A673 (cell line): ENCODE results near the gene TMEM234. TPM values are rescaled to one million over a fixed set of nuclear protein-coding genes. Genes with fewer than 3 reads are reported as not detected.
A peak's percentile ranks its signal among the peaks of the same experiment; 100 is the strongest.

Experiments
- BruUV-seq: library from RNA; stranded (reverse); fragments of 400-500 nt; replicated peaks from 2 replicates; lab custom pipeline; 2021; lab: Mats Ljungman, UMichigan
- CTCF ChIA-PET: fragments of 300-600 bp; sonication (Branson Sonifier 250); formaldehyde crosslinking; loops from one replicate; lab custom pipeline; 2022; ENCODE audit warnings: antibody characterized with exemption; lab: Charles Lee
- POLR2A ChIA-PET: fragments of 300-600 bp; sonication (Branson Sonifier 250); formaldehyde crosslinking; loops from one replicate; lab custom pipeline; 2022; ENCODE audit warnings: antibody characterized with exemption; ENCODE audit not compliant: low non-redundant PET; lab: Charles Lee
- DNase-seq: peaks from one replicate; pipeline ENCODE4 v3.0.0-alpha.2; 2015; ENCODE audit warnings: low spot score
- H3K27ac ChIP-seq: fragments of 200-600 bp; sonication (generic); 2 replicates; pipeline ENCODE4 v1.5.1; 2016; ENCODE audit warnings: mixed run types, low read depth, mild to moderate bottlenecking, mixed read lengths, antibody characterized with exemption, low read length; ENCODE audit not compliant: poor library complexity, severe bottlenecking
- H3K27me3 ChIP-seq: fragments of 200-600 bp; sonication (generic); replicated peaks from 2 replicates; pipeline ENCODE4 v1.6.1; 2017; ENCODE audit warnings: mixed run types, low read depth, mild to moderate bottlenecking, mixed read lengths, antibody characterized with exemption, low read length; ENCODE audit not compliant: insufficient read depth, poor library complexity
- H3K36me3 ChIP-seq: fragments of 200-600 bp; sonication (generic); 2 replicates; pipeline ENCODE4 v1.6.1; 2016; ENCODE audit warnings: mixed run types, mild to moderate bottlenecking, mixed read lengths, antibody characterized with exemption, low read length; ENCODE audit not compliant: insufficient read depth, poor library complexity, severe bottlenecking
- H3K4me1 ChIP-seq: fragments of 200-600 bp; sonication (generic); 2 replicates; pipeline ENCODE4 v1.6.1; 2017; ENCODE audit warnings: mixed run types, mild to moderate bottlenecking, mixed read lengths, antibody characterized with exemption, low read length; ENCODE audit not compliant: insufficient read depth, poor library complexity, severe bottlenecking
- H3K4me3 ChIP-seq: fragments of 200-600 bp; sonication (generic); 2 replicates; pipeline ENCODE4 v1.5.1; 2016; ENCODE audit warnings: low read depth, mixed run types, mild to moderate bottlenecking, mixed read lengths, low read length; ENCODE audit not compliant: poor library complexity, severe bottlenecking
- H3K9me3 ChIP-seq: fragments of 200-600 bp; sonication (generic); 2 replicates; pipeline ENCODE4 v1.6.1; 2016; ENCODE audit warnings: mixed run types, low read depth, mild to moderate bottlenecking, mixed read lengths, antibody characterized with exemption, low read length; ENCODE audit not compliant: poor library complexity, severe bottlenecking
- EZH2 ChIP-seq: fragments of 200-600 bp; sonication (generic); IDR thresholded peaks from 2 replicates; pipeline ENCODE4 v1.6.1; 2017; ENCODE audit warnings: borderline replicate concordance, low read depth, mild to moderate bottlenecking, mixed read lengths, antibody characterized with exemption, low read length; ENCODE audit not compliant: poor library complexity, severe bottlenecking
- intact Hi-C: fragments of 100-400 bp; cut with micrococcal nuclease; formaldehyde crosslinking; loops from one replicate; pipeline ENCODE4 v1.10.0; 2022; ENCODE audit not compliant: unreplicated experiment
- total RNA-seq: library from RNA; stranded (reverse); gene quantifications from 2 replicates; pipeline ENCODE4 v1.2.3, GENCODE V29; 2021
- TF ChIP-seq, protein P1 (sequence below): fragments of 300-800, 200-600 bp; sonication (generic); conservative IDR thresholded peaks from 2 replicates; pipeline ENCODE4 v1.5.1; 2017; ENCODE audit warnings: low read depth, mild to moderate bottlenecking, antibody characterized with exemption, low read length, moderate library complexity, mixed read lengths

The TMEM234 gene
- total RNA-seq, 1 experiment from 2014 or later: 15.4 TPM

DNA sequence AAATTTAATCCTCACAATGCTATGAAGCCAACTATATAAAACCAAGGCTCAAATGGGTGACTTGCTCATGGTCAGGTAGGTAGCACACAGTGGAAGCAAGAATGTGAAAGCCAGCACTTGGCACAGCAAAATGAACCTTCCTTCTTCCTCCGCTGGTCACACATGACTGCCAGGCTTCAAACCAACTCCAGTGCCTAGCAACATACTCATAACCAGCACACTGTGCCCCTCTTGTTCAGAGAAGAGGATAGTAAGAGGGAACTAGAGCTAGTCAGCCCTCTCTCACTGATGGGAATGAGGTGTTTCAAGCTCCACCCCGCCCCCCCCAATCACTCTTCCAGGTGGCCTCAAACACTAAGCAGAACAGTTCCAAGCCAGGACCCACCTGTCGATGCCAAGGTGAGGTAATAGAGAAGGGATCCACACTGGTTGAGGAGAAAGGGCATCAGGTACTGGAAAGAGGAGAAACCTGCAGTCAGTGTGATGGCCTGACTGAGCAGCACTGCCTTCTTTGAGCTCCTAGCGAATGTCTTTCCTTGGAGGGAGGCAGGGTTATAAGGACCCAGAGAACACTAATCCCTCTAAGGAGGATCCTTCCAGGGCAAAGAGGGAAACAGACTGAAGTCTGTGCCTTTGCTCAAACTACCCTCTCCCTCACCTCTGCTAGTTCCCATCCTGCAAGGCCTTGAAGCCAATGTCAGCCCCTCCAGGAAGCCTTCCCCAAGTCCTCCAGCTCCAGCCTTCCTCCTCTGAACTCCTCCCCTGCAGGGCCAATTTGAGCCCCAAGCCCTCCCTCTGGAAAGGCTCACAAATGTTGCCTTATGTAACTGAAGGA is 1.2 kb downstream of the TMEM234 start:
- Histone ChIP-seq H3K9me3 (no peaks in the 10 kb centered on the region), H3K27me3 (no peaks in the 10 kb centered on the region), H3K4me1 (peaks cover 17% of the 10 kb centered on the region), H3K4me3 (peak overlapping the region; percentile 85), H3K36me3 (peaks cover 21% of the 10 kb centered on the region), H3K27ac (peak overlapping the region; percentile 89)
- ChIA-PET POLR2A (no interaction called here), CTCF (interaction anchor here (0.7 kb wide), 1 partner anchor 194 kb away, joined by 4 read pairs; no protein-coding TSS in a partner anchor)
- intact Hi-C loops: loop anchor here (10.0 kb wide), 1 partner anchor 114 kb away; the partner anchor contains the start of gene MARCKSL1
- no TSS peak for BruUV-seq
- no peak for DNase-seq
- TF ChIP-seq EZH2: no peak
- TF ChIP-seq, protein P1, sequence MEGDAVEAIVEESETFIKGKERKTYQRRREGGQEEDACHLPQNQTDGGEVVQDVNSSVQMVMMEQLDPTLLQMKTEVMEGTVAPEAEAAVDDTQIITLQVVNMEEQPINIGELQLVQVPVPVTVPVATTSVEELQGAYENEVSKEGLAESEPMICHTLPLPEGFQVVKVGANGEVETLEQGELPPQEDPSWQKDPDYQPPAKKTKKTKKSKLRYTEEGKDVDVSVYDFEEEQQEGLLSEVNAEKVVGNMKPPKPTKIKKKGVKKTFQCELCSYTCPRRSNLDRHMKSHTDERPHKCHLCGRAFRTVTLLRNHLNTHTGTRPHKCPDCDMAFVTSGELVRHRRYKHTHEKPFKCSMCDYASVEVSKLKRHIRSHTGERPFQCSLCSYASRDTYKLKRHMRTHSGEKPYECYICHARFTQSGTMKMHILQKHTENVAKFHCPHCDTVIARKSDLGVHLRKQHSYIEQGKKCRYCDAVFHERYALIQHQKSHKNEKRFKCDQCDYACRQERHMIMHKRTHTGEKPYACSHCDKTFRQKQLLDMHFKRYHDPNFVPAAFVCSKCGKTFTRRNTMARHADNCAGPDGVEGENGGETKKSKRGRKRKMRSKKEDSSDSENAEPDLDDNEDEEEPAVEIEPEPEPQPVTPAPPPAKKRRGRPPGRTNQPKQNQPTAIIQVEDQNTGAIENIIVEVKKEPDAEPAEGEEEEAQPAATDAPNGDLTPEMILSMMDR: no peak

DNA sequence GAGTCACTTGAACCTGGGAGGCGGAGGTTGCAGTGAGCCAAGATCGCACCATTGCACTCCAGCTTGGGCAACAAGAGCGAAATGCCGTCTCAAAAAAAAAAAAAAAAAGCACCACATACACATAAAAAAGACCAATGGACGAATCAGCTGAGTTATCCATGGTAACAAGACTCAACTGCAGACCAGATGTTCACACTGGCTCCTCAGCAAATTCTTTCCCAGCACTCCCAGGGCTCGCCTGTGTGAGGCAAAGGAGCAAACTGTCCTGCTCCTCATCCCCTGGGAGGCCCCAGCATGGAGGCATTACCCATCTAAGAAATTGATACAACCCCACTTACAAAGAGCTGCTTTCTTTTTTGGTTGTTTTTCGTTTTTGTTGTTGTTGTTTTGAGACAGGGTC is 3.1 kb downstream of the TMEM234 start:
- DNase-seq: no peak
- H3K9me3 ChIP-seq: no peaks in the 10 kb centered on the region
- no peaks in the 10 kb centered on the region for H3K27me3 ChIP-seq
- TF ChIP-seq, protein P1: no peak
- no peak for TF ChIP-seq EZH2
- POLR2A ChIA-PET: no interaction called here
- peaks cover 14% of the 10 kb centered on the region for H3K36me3 ChIP-seq
- no peak overlapping the region for H3K27ac ChIP-seq
- CTCF ChIA-PET: no interaction called here
- intact Hi-C loops: loop anchor here (5.0 kb wide), 1 partner anchor 193 kb away; no protein-coding TSS in a partner anchor
- peaks cover 17% of the 10 kb centered on the region for H3K4me1 ChIP-seq
- H3K4me3 ChIP-seq: no peak overlapping the region
- BruUV-seq: no TSS peak

DNA sequence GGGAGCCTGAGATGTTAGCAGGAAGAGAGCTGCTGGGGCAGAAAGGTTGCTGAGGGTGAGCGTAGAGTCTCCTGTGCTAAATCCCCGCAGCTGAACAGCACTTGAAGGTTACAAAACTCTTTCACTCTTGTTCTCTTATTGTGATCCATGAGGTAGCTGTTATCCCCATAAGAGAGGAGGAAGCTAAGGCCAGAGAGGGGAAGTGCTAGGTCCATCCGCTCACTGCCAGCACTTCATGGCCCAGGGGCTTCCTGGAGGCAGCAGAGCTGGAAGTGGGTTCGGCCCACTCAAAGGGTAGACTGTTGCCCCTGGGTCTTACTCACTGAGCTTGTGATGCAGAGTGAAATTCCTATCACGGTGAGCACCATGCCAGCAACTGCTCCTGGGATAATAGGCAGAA is 5.6 kb downstream of the TMEM234 start:
- POLR2A ChIA-PET: no interaction called here

More for the DNA sequence above, 5.6 kb downstream of the TMEM234 start:
- Histone ChIP-seq H3K9me3 (no peaks in the 10 kb centered on the region), H3K27me3 (no peaks in the 10 kb centered on the region), H3K36me3 (peaks cover 8% of the 10 kb centered on the region), H3K27ac (no peak overlapping the region), H3K4me3 (no peak overlapping the region), H3K4me1 (peaks cover 11% of the 10 kb centered on the region)
- no TSS peak for BruUV-seq
- intact Hi-C loops: loop anchor here (5.0 kb wide), 1 partner anchor 196 kb away; no protein-coding TSS in a partner anchor
- CTCF ChIA-PET: no interaction called here
- no peak for TF ChIP-seq EZH2
- no peak for DNase-seq
